HEK293T (cell line): ENCODE data around the gene TMEM181.

Experiments
- ARNT ChIP-seq: fragments of 450-650 bp; IDR thresholded peaks from 2 replicates; pipeline ENCODE4 v1.6.1; 2017; ENCODE audit warnings: mild to moderate bottlenecking
- BHLHE40 ChIP-seq: fragments of 450-650 bp; IDR thresholded peaks from 2 replicates; pipeline ENCODE4 v1.6.1; 2016; ENCODE audit warnings: mild to moderate bottlenecking, moderate library complexity, borderline replicate concordance
- ELF4 ChIP-seq: fragments of 450-650 bp; IDR thresholded peaks from 2 replicates; pipeline ENCODE4 v1.6.1; 2017; ENCODE audit warnings: antibody characterized with exemption
- FOXA1 ChIP-seq: fragments of 450-650 bp; IDR thresholded peaks from 2 replicates; pipeline ENCODE4 v1.6.1; 2016; ENCODE audit warnings: mild to moderate bottlenecking
- FOXK2 ChIP-seq: fragments of 450-650 bp; IDR thresholded peaks from 2 replicates; pipeline ENCODE4 v1.6.1; 2016; ENCODE audit warnings: mild to moderate bottlenecking
- FOXM1 ChIP-seq: fragments of 450-650 bp; IDR thresholded peaks from 2 replicates; pipeline ENCODE4 v1.6.1; 2017; ENCODE audit warnings: mild to moderate bottlenecking, borderline replicate concordance
- HDGF ChIP-seq: fragments of 450-650 bp; IDR thresholded peaks from 2 replicates; pipeline ENCODE4 v1.6.1; 2017; ENCODE audit warnings: antibody characterized with exemption, borderline replicate concordance
- L3MBTL2 ChIP-seq: fragments of 450-650 bp; conservative IDR thresholded peaks from 2 replicates; pipeline ENCODE4 v1.6.1; 2016; ENCODE audit warnings: mild to moderate bottlenecking
- LEF1 ChIP-seq: fragments of 450-650 bp; IDR thresholded peaks from 2 replicates; pipeline ENCODE4 v1.6.1; 2017; ENCODE audit warnings: mild to moderate bottlenecking, borderline replicate concordance
- NFRKB ChIP-seq: fragments of 450-650 bp; IDR thresholded peaks from 2 replicates; pipeline ENCODE4 v1.6.1; 2016; ENCODE audit warnings: mild to moderate bottlenecking, moderate library complexity
- SP1 ChIP-seq: fragments of 450-650 bp; IDR thresholded peaks from 2 replicates; pipeline ENCODE4 v1.6.1; 2017
- SUZ12 ChIP-seq: fragments of 450-650 bp; IDR thresholded peaks from 2 replicates; pipeline ENCODE4 v1.6.1; 2016; ENCODE audit warnings: mild to moderate bottlenecking
- TARDBP ChIP-seq: fragments of 450-650 bp; IDR thresholded peaks from 2 replicates; pipeline ENCODE4 v1.6.1; 2016
- TF ChIP-seq, protein P1 (sequence below): fragments of 450-650 bp; IDR thresholded peaks from 2 replicates; pipeline ENCODE4 v1.6.1; 2016

- TF ChIP-seq L3MBTL2 (no peak), FOXA1 (no peak), ARNT (no peak), FOXK2 (no peak), FOXM1 (no peak), HDGF (no peak), TARDBP (no peak), SP1 (no peak), NFRKB (no peak), ELF4 (no peak), SUZ12 (no peak), LEF1 (no peak), BHLHE40 (no peak)
- TF ChIP-seq, protein P1, sequence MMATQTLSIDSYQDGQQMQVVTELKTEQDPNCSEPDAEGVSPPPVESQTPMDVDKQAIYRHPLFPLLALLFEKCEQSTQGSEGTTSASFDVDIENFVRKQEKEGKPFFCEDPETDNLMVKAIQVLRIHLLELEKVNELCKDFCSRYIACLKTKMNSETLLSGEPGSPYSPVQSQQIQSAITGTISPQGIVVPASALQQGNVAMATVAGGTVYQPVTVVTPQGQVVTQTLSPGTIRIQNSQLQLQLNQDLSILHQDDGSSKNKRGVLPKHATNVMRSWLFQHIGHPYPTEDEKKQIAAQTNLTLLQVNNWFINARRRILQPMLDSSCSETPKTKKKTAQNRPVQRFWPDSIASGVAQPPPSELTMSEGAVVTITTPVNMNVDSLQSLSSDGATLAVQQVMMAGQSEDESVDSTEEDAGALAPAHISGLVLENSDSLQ: no peak
These were observed 51.1 kb downstream of the TMEM181 start for GRCh38 chr6:158611039-158611438.
